Neuronal stem cell (in vitro differentiated cells): ENCODE results near the gene PPP2R2B.

ENCODE experiments used
- DNase-seq: peaks from one replicate; pipeline ENCODE4 v3.0.0-alpha.2; 2013; ENCODE audit warnings: low spot score
- H2AFZ ChIP-seq: one replicate; pipeline ENCODE4 v1.6.1; 2013; ENCODE audit warnings: mild to moderate bottlenecking, low read length, inconsistent platforms
- H2AK5ac ChIP-seq: 2 replicates; pipeline ENCODE4 v1.6.1; 2013; ENCODE audit warnings: low read depth, mild to moderate bottlenecking, inconsistent platforms, low read length, moderate library complexity, mixed read lengths
- H2BK120ac ChIP-seq: 2 replicates; pipeline ENCODE4 v1.6.1; 2013; ENCODE audit warnings: low read depth, mild to moderate bottlenecking, inconsistent platforms, low read length, moderate library complexity, mixed read lengths
- H2BK12ac ChIP-seq: one replicate; pipeline ENCODE4 v1.6.1; 2013; ENCODE audit warnings: low read length, inconsistent platforms
- H2BK15ac ChIP-seq: 2 replicates; pipeline ENCODE4 v1.6.1; 2013; ENCODE audit warnings: mild to moderate bottlenecking, low read length, inconsistent platforms, mixed read lengths
- H2BK5ac ChIP-seq: one replicate; pipeline ENCODE4 v1.6.1; 2013; ENCODE audit warnings: inconsistent platforms, mild to moderate bottlenecking, low read length, moderate library complexity
- H3K14ac ChIP-seq: one replicate; pipeline ENCODE4 v1.6.1; 2013; ENCODE audit warnings: low read length, inconsistent platforms
- H3K18ac ChIP-seq: 2 replicates; pipeline ENCODE4 v1.6.1; 2013; ENCODE audit warnings: low read length, inconsistent platforms
- H3K23ac ChIP-seq: 2 replicates; pipeline ENCODE4 v1.6.1; 2013; ENCODE audit warnings: low read depth, mild to moderate bottlenecking, mixed read lengths, low read length, inconsistent platforms; ENCODE audit not compliant: poor library complexity
- H3K27ac ChIP-seq: replicated peaks from 3 replicates; pipeline ENCODE4 v1.5.1; 2013; ENCODE audit warnings: low read length, inconsistent platforms
- H3K27me3 ChIP-seq, 3 experiments: 2 replicates each; pipeline ENCODE4 v1.6.1; 2013; ENCODE audit warnings: low read length in 3 of 3, mild to moderate bottlenecking in 2 of 3, inconsistent platforms in 1 of 3, low read depth in 1 of 3, mixed read lengths in 1 of 3, moderate library complexity in 1 of 3; ENCODE audit not compliant: control insufficient read depth in 3 of 3, insufficient read depth in 3 of 3
- H3K36me3 ChIP-seq, 2 donors: replicated peaks in 1 of 2; 2 replicates each; pipeline ENCODE4 v1.6.1; 2013; ENCODE audit warnings: low read length in 2 of 2; ENCODE audit not compliant: control insufficient read depth in 2 of 2, insufficient read depth in 2 of 2
- H3K4ac ChIP-seq: 2 replicates; pipeline ENCODE4 v1.6.1; 2013; ENCODE audit warnings: inconsistent platforms, mild to moderate bottlenecking, low read length, moderate library complexity
- H3K4me1 ChIP-seq, 2 donors: 1 replicate in 1 of 2; 2 replicates in 1 of 2; pipeline ENCODE4 v1.6.1; 2013; ENCODE audit warnings: low read length in 2 of 2, low read depth in 1 of 2; ENCODE audit not compliant: control insufficient read depth in 2 of 2, insufficient read depth in 1 of 2
- H3K4me2 ChIP-seq: one replicate; pipeline ENCODE4 v1.6.1; 2013; ENCODE audit warnings: mild to moderate bottlenecking, low read length, inconsistent platforms; ENCODE audit not compliant: insufficient read depth, poor library complexity, severe bottlenecking
- H3K4me3 ChIP-seq, 2 donors: 2 replicates each; pipeline ENCODE4 v1.5.1; 2013; ENCODE audit warnings: low read length in 2 of 2, mild to moderate bottlenecking in 2 of 2, inconsistent platforms in 1 of 2, moderate library complexity in 1 of 2
- H3K79me1 ChIP-seq: one replicate; pipeline ENCODE4 v1.6.1; 2013; ENCODE audit warnings: low read depth, mild to moderate bottlenecking, inconsistent platforms, low read length, moderate library complexity
- H3K9ac ChIP-seq: one replicate; pipeline ENCODE4 v1.6.1; 2013; ENCODE audit warnings: mild to moderate bottlenecking, low read depth, low read length, inconsistent platforms; ENCODE audit not compliant: poor library complexity
- H3K9me3 ChIP-seq, 2 donors: replicated peaks in 1 of 2; 2 replicates each; pipeline versions ENCODE3 to v1.6.1; 2013; ENCODE audit warnings: low read length in 2 of 2, mild to moderate bottlenecking in 2 of 2, inconsistent platforms in 1 of 2, low read depth in 1 of 2, mixed read lengths in 1 of 2, moderate library complexity in 1 of 2; ENCODE audit not compliant: control insufficient read depth in 2 of 2, insufficient read depth in 1 of 2
- H4K8ac ChIP-seq: one replicate; pipeline ENCODE4 v1.6.1; 2013; ENCODE audit warnings: low read depth, mild to moderate bottlenecking, inconsistent platforms, low read length, moderate library complexity
- H4K91ac ChIP-seq: one replicate; pipeline ENCODE4 v1.6.1; 2013; ENCODE audit warnings: low read length, low read depth, mild to moderate bottlenecking, inconsistent platforms; ENCODE audit not compliant: poor library complexity
- WGBS, 2 donors: extraction: QIAGEN DNeasy Blood & Tissue Kit; methylation state at CpG; one replicate each; pipeline ENCODE4 v1.1.7; 2013; ENCODE audit warnings: missing lambda C conversion rate in 2 of 2, mixed read lengths in 1 of 2; ENCODE audit not compliant: insufficient read length in 2 of 2, insufficient replicate concordance in 1 of 2; ENCODE audit errors: extremely low coverage in 2 of 2; 5-methylcytosine and 5-hydroxymethylcytosine counted together

Gene PPP2R2B

GRCh38 chr5:146659961-146660360, 218.6 kb downstream of the PPP2R2B start:
- Histone ChIP-seq H3K4me2 (no peak overlapping the region), H2BK12ac (no peak overlapping the region), H2BK15ac (no peak overlapping the region), H3K79me1 (no peaks in the 10 kb centered on the region), H3K4me1 (peaks cover 2% of the 10 kb centered on the region in 2 donors), H4K8ac (no peak overlapping the region), H3K36me3 (no peaks in the 10 kb centered on the region), H3K18ac (no peak overlapping the region), H3K27me3 (no peaks in the 10 kb centered on the region), H2AFZ (no peak overlapping the region), H2BK120ac (no peak overlapping the region), H3K9me3 (peaks cover 0 to 4% of the 10 kb centered on the region in 2 donors), H3K9ac (no peak overlapping the region), H3K4me3 (no peak overlapping the region), H2BK5ac (no peak overlapping the region), H3K4ac (no peak overlapping the region), H2AK5ac (no peak overlapping the region), H4K91ac (no peak overlapping the region), H3K27ac (no peak overlapping the region), H3K23ac (no peak overlapping the region), H3K14ac (no peak overlapping the region)
- no CpG with 5 or more reads among the region's 3 CpGs for WGBS, 2 donors
- DNase-seq, result no peak

- no peak overlapping the region for H2AK5ac ChIP-seq
- no peak overlapping the region for H3K4me2 ChIP-seq
- H3K9me3 ChIP-seq, result peaks cover 0 to under 1% of the 10 kb centered on the region in 2 donors
- H2BK12ac ChIP-seq, result no peak overlapping the region
- H3K27ac ChIP-seq, result no peak overlapping the region
- no peak overlapping the region for H2AFZ ChIP-seq
- no peaks in the 10 kb centered on the region for H3K79me1 ChIP-seq
- H4K8ac ChIP-seq, result no peak overlapping the region
- no peak overlapping the region for H4K91ac ChIP-seq
- no peak overlapping the region for H3K14ac ChIP-seq
- peaks cover 2% of the 10 kb centered on the region in 2 donors for H3K4me1 ChIP-seq
- H3K23ac ChIP-seq, result no peak overlapping the region
- H3K4me3 ChIP-seq, result no peak overlapping the region
- H2BK5ac ChIP-seq, result no peak overlapping the region
- no peaks in the 10 kb centered on the region for H3K27me3 ChIP-seq
- no peak overlapping the region for H3K4ac ChIP-seq
- no peak for DNase-seq
- no peak overlapping the region for H2BK120ac ChIP-seq
- no CpG with 5 or more reads among the region's 7 CpGs for WGBS, 2 donors
- H2BK15ac ChIP-seq, result no peak overlapping the region
- H3K9ac ChIP-seq, result no peak overlapping the region
- H3K18ac ChIP-seq, result no peak overlapping the region
- no peaks in the 10 kb centered on the region for H3K36me3 ChIP-seq
Measured at GRCh38 chr5:146656703-146657102, 221.9 kb downstream of the PPP2R2B start.

GRCh38 chr5:146653560-146653959, 225.0 kb downstream of the PPP2R2B start:
- Histone ChIP-seq H3K23ac (no peak overlapping the region), H2BK5ac (no peak overlapping the region), H3K4me2 (no peak overlapping the region), H3K4me1 (no peaks in the 10 kb centered on the region), H3K4ac (no peak overlapping the region), H3K14ac (no peak overlapping the region), H4K91ac (no peak overlapping the region), H3K27me3 (no peaks in the 10 kb centered on the region), H3K79me1 (no peaks in the 10 kb centered on the region), H3K18ac (no peak overlapping the region), H2AK5ac (no peak overlapping the region), H3K9ac (no peak overlapping the region), H3K9me3 (no peaks in the 10 kb centered on the region), H2BK15ac (no peak overlapping the region), H2BK12ac (no peak overlapping the region), H2AFZ (no peak overlapping the region), H2BK120ac (no peak overlapping the region), H3K4me3 (no peak overlapping the region), H4K8ac (no peak overlapping the region), H3K27ac (no peak overlapping the region), H3K36me3 (no peaks in the 10 kb centered on the region)
- no peak for DNase-seq
- WGBS, 2 donors, result no CpG with 5 or more reads among the region's 7 CpGs

- Histone ChIP-seq H3K14ac (no peak overlapping the region), H4K91ac (no peak overlapping the region), H2BK120ac (no peak overlapping the region), H3K4me3 (no peak overlapping the region), H3K4me2 (no peak overlapping the region), H3K4ac (no peak overlapping the region), H3K23ac (no peak overlapping the region), H3K27me3 (no peaks in the 10 kb centered on the region), H3K9me3 (no peaks in the 10 kb centered on the region), H3K79me1 (no peaks in the 10 kb centered on the region), H2AFZ (no peak overlapping the region), H2BK15ac (no peak overlapping the region), H2BK12ac (no peak overlapping the region), H4K8ac (no peak overlapping the region), H3K36me3 (no peaks in the 10 kb centered on the region), H2BK5ac (no peak overlapping the region), H3K27ac (no peak overlapping the region), H3K9ac (no peak overlapping the region), H3K18ac (no peak overlapping the region), H2AK5ac (no peak overlapping the region), H3K4me1 (no peaks in the 10 kb centered on the region)
- WGBS, 2 donors, result no CpG with 5 or more reads among the region's 1 CpG
- no peak for DNase-seq
Measured at GRCh38 chr5:146652547-146652946, 226.0 kb downstream of the PPP2R2B start.
